ENCODE measurements around the gene OR52K2. TPM values are rescaled to one million over a fixed set of nuclear protein-coding genes. Genes with fewer than 3 reads are reported as not detected.

OR52K2 gene
- total RNA-seq, 4 donors from 2014 or later = not detected

DNA sequence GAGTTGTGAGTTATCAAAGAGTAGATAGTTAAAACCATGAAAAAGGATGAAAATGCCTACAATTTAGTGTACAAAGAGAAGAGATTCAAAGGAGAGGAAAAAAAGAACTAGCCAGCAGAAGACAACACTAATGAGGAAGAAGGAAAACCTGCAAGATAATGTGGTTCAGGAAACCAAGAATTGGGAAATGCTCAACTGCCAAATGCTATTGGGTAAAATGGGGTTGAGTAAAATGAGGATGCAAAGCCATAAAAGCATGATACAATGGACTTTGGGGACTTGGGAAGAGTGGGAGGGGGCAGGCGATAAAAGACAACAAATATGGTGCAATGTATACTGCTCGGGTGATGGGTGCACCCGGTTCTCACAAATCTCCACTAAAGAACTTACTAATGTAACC is 7.6 kb upstream of the OR52K2 start:
- TF ChIP-seq, protein P1, sequence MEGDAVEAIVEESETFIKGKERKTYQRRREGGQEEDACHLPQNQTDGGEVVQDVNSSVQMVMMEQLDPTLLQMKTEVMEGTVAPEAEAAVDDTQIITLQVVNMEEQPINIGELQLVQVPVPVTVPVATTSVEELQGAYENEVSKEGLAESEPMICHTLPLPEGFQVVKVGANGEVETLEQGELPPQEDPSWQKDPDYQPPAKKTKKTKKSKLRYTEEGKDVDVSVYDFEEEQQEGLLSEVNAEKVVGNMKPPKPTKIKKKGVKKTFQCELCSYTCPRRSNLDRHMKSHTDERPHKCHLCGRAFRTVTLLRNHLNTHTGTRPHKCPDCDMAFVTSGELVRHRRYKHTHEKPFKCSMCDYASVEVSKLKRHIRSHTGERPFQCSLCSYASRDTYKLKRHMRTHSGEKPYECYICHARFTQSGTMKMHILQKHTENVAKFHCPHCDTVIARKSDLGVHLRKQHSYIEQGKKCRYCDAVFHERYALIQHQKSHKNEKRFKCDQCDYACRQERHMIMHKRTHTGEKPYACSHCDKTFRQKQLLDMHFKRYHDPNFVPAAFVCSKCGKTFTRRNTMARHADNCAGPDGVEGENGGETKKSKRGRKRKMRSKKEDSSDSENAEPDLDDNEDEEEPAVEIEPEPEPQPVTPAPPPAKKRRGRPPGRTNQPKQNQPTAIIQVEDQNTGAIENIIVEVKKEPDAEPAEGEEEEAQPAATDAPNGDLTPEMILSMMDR (IDR thresholded peaks at IDR 0.05) = no peak
- no peak for DNase-seq (ENCODE audit: low spot score)
- ATAC-seq (ENCODE audit: low FRiP score) = no peak

GRCh38 chr11:4443232-4443891 is 5.7 kb upstream of the OR52K2 start:
- DNase-seq (ENCODE audit: low spot score) (no peak), ATAC-seq (ENCODE audit: low FRiP score) (no peak)
- TF ChIP-seq, protein P1 (IDR thresholded peaks at IDR 0.05) = no peak

- no peak for DNase-seq (ENCODE audit: low spot score)
- no peak for ATAC-seq (ENCODE audit: low FRiP score)
Measured at GRCh38 chr11:4453118-4453517, 4.0 kb downstream of the OR52K2 start.

GRCh38 chr11:4454021-4454420 is 4.9 kb downstream of the OR52K2 start:
- DNase-seq (ENCODE audit: low spot score) (no peak), ATAC-seq (ENCODE audit: low FRiP score) (no peak)
- TF ChIP-seq, protein P1 (IDR thresholded peaks at IDR 0.05) = no peak

More at GRCh38 chr11:4453118-4453517, 4.0 kb downstream of the OR52K2 start:
- TF ChIP-seq, protein P1 (IDR thresholded peaks at IDR 0.05) = no peak

DNA sequence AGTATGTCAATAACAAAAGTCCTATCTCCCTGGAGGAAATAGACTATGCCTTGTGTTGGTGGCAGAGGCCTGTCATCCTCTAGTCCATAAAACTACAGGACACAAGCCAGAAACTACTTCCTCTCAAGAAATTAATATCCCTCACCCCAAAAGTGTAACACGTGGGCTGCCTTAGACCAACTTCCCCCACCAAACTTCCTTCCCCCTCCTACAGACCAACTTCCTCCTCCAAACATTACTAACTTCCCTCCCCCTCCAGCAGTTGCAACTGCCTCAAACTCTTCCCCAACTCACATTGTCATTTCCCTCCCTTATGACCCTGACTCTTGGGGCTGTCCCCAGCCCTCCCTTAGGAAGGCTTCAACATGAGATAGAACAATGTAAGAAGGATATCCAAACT is 6.3 kb downstream of the OR52K2 start:
- ATAC-seq (ENCODE audit: low FRiP score) = peak; percentile 45
- DNase-seq (ENCODE audit: low spot score) = no peak

GRCh38 chr11:4459500-4459899 is 10.4 kb downstream of the OR52K2 start:
- DNase-seq (ENCODE audit: low spot score) = no peak

More for the DNA sequence above, 6.3 kb downstream of the OR52K2 start:
- TF ChIP-seq, protein P1 (IDR thresholded peaks at IDR 0.05) = no peak

More at GRCh38 chr11:4459500-4459899, 10.4 kb downstream of the OR52K2 start:
- TF ChIP-seq, protein P1 (IDR thresholded peaks at IDR 0.05) = no peak
- ATAC-seq (ENCODE audit: low FRiP score) = no peak

All from omental fat pad (tissue), 4 donors.